ENCODE results near the gene C14orf180. TPM values are rescaled to one million over a fixed set of nuclear protein-coding genes. Genes with fewer than 3 reads are reported as not detected.
"Not testable (repeated sequence)": the region's sequence is repeated elsewhere in the genome, so short reads cannot be mapped to it uniquely, and the experiment has no call there.

Gene C14orf180
- total RNA-seq, 2 experiments from 2014 or later, result not detected

DNA sequence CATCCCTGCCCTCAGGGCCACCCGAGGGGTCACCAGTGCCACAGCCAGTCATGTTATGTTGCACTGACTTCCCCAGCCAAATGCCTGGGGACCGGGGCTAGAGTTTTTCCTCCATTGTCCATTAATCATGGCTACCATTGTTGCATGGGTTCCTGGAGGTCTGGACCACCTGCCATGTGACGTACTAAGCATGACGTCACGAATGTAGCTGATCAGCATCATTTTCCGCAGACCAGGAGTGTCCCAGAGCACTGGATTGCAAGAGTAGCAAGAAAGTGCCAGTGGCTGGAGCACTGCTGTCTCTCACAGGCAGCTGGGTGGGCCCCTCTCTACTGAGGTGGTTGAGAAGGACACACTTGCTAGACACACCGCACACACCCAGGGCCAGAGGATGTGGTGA is 6.9 kb upstream of the C14orf180 start:
- Mint-ChIP-seq H3K4me1 (no peaks in the 10 kb centered on the region), H3K27ac (no peak overlapping the region), H3K9me3 (no peaks in the 10 kb centered on the region), H3K27me3 (no peaks in the 10 kb centered on the region), H3K4me3 (no peak overlapping the region), H3K36me3 (ENCODE audit: low read depth) (no peaks in the 10 kb centered on the region)
- no peak for DNase-seq
- ChIA-PET CTCF (no interaction called here), POLR2A (no interaction called here)

DNA sequence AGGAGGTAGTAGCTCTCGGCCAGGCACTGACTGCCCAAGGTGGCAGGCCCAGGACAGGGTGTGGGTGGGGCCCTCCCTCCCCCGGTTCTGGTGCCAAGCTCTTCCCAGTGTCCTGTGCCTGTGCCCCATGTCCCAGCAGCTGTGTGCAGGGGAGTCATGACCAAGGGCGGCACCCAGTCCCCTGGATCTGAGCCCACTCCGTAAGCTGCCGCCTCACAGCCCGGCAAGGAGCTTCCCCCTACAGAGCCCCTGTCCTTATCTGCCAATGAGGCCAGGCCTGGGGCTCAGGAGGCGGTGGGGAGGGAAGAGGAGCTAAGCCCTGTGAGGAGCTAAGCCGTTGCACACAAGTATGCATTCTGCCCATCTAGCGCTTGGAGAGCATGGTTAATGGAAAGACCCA is 5.6 kb upstream of the C14orf180 start:
- DNase-seq, result no peak
- ChIA-PET POLR2A (no interaction called here), CTCF (interaction anchor here (1.2 to 1.4 kb wide), 2 partner anchors 21 to 436 kb away, joined by 3 to 4 read pairs; no protein-coding TSS in a partner anchor)
- Mint-ChIP-seq H3K27ac (no peak overlapping the region), H3K36me3 (ENCODE audit: low read depth) (no peaks in the 10 kb centered on the region), H3K4me1 (no peaks in the 10 kb centered on the region), H3K9me3 (no peaks in the 10 kb centered on the region), H3K27me3 (no peaks in the 10 kb centered on the region), H3K4me3 (no peak overlapping the region)

- Mint-ChIP-seq H3K9me3 (no peaks in the 10 kb centered on the region), H3K4me3 (no peak overlapping the region), H3K27ac (no peak overlapping the region), H3K4me1 (no peaks in the 10 kb centered on the region), H3K36me3 (ENCODE audit: low read depth) (no peaks in the 10 kb centered on the region), H3K27me3 (no peaks in the 10 kb centered on the region)
- no peak for DNase-seq
- CTCF ChIA-PET, result interaction anchor here (1.2 to 1.4 kb wide), 2 partner anchors 20 to 437 kb away, joined by 3 to 4 read pairs; no protein-coding TSS in a partner anchor
- POLR2A ChIA-PET, result no interaction called here
Measured at GRCh38 chr14:104574536-104574935, 5.0 kb upstream of the C14orf180 start.

DNA sequence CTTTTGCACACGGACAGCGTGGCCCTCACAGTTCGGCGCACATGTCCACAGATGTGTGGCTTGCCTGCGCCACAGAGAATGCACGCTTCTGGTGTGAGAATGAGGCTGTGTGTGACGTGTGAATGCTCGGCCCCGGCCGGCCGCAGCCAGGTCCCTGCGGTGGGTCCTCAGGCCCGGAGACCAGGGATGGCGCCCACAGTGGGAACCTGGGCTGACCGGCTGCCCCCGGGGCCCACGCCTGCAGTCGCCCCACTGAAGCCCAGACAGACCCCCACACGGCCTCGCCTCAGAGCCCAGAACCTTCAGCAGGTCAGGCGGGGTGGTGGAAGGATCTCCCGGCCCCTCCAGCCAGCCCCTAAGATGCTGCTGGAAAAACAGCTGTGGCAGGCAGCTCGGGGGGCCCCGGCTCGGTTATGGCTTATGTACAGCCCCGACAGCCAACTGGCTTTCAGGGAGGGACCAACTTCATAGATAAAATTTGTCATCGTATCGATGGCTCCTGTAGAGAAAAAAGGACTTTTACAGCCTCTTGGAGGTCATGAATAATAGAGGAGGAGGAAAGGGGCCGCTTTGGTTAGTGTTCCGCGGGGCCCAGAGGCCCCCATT is 4.5 kb upstream of the C14orf180 start:
- H3K4me3 Mint-ChIP-seq, result no peak overlapping the region
- H3K36me3 Mint-ChIP-seq (ENCODE audit: low read depth), result no peaks in the 10 kb centered on the region
- no peaks in the 10 kb centered on the region for H3K9me3 Mint-ChIP-seq
- DNase-seq, result no peak
- no peaks in the 10 kb centered on the region for H3K27me3 Mint-ChIP-seq
- ChIA-PET CTCF (interaction anchor here (1.1 to 1.2 kb wide), 2 partner anchors 19 to 437 kb away, joined by 3 read pairs; no protein-coding TSS in a partner anchor), POLR2A (no interaction called here)
- no peak overlapping the region for H3K27ac Mint-ChIP-seq
- no peaks in the 10 kb centered on the region for H3K4me1 Mint-ChIP-seq

GRCh38 chr14:104576232-104576969 is 3.2 kb upstream of the C14orf180 start:
- CTCF ChIA-PET, result interaction anchor here (1.1 kb wide), 2 partner anchors 12 to 20 kb away, joined by 3 to 6 read pairs; no protein-coding TSS in a partner anchor
- Mint-ChIP-seq H3K27me3 (no peaks in the 10 kb centered on the region), H3K27ac (no peak overlapping the region), H3K4me1 (no peaks in the 10 kb centered on the region), H3K4me3 (no peak overlapping the region), H3K9me3 (no peaks in the 10 kb centered on the region), H3K36me3 (ENCODE audit: low read depth) (no peaks in the 10 kb centered on the region)
- POLR2A ChIA-PET, result no interaction called here
- no peak for DNase-seq

GRCh38 chr14:104576970-104577332 is 2.6 kb upstream of the C14orf180 start:
- no peak for DNase-seq
- Mint-ChIP-seq H3K9me3 (no peaks in the 10 kb centered on the region), H3K27me3 (no peaks in the 10 kb centered on the region), H3K27ac (no peak overlapping the region), H3K4me1 (no peaks in the 10 kb centered on the region), H3K4me3 (no peak overlapping the region), H3K36me3 (ENCODE audit: low read depth) (no peaks in the 10 kb centered on the region)
- CTCF ChIA-PET, result interaction anchor here (1.1 kb wide), 1 partner anchor 12 kb away, joined by 6 read pairs; no protein-coding TSS in a partner anchor
- POLR2A ChIA-PET, result no interaction called here

DNA sequence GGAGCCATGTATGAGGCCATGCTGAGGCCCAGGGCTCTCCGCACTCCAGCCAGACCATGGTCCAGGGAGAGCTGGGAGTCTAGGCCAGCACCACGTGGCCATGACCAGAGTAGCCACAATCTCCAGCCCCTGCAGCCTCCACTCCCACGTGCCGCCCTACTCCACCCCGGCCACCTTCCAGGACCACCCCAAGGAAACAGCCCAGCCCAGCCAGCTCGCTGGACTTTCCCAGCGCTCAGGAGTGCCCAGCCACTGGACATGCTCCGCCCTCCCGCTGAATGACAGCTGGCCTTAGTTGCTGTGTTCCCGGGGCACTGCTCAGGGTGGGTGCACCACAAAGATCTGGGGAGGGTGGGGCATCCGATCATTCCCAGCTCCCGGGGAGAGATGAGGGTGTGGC is 2.1 kb upstream of the C14orf180 start:
- H3K27me3 Mint-ChIP-seq, result no peaks in the 10 kb centered on the region

DNA sequence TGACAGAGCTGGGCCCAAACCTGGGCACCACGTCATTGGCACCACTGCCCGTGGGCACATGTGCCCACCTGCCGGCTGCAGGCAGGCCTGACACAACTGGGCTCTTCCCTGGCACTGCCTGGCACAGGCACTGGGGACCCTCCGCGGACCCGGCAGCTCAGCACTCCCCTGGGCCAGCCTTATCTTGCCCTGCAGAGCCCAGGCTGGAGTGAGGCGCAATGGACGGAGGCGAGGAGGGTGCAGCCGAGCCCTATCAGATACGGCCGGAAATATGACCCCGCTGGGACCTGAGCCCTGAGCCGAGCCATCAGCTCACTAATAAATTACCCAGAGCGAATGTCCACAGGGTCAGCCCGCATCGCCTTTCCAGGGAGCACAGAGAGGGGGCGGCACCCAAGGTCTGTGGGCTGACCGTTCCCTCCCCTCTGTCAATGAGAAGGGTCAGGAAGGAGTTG is 1.7 kb upstream of the C14orf180 start:
- no peaks in the 10 kb centered on the region for H3K9me3 Mint-ChIP-seq
- no peak overlapping the region for H3K27ac Mint-ChIP-seq
- ChIA-PET CTCF (no interaction called here), POLR2A (no interaction called here)
- H3K36me3 Mint-ChIP-seq (ENCODE audit: low read depth), result no peaks in the 10 kb centered on the region
- H3K4me1 Mint-ChIP-seq, result no peaks in the 10 kb centered on the region
- H3K4me3 Mint-ChIP-seq, result no peak overlapping the region
- DNase-seq, result no peak
- H3K27me3 Mint-ChIP-seq, result no peaks in the 10 kb centered on the region

More for the DNA sequence above, 2.1 kb upstream of the C14orf180 start:
- Mint-ChIP-seq H3K36me3 (ENCODE audit: low read depth) (no peaks in the 10 kb centered on the region), H3K9me3 (no peaks in the 10 kb centered on the region), H3K4me1 (no peaks in the 10 kb centered on the region), H3K4me3 (no peak overlapping the region), H3K27ac (no peak overlapping the region)
- ChIA-PET POLR2A (no interaction called here), CTCF (interaction anchor here (1.1 kb wide), 1 partner anchor 13 kb away, joined by 6 read pairs; no protein-coding TSS in a partner anchor)
- DNase-seq, result no peak

- ChIA-PET POLR2A (no interaction called here), CTCF (no interaction called here)
- DNase-seq, result no peak
- Mint-ChIP-seq H3K4me3 (no peak overlapping the region), H3K27ac (no peak overlapping the region), H3K36me3 (ENCODE audit: low read depth) (no peaks in the 10 kb centered on the region), H3K9me3 (no peaks in the 10 kb centered on the region), H3K4me1 (no peaks in the 10 kb centered on the region), H3K27me3 (no peaks in the 10 kb centered on the region)
Measured at GRCh38 chr14:104578321-104578720, 1.2 kb upstream of the C14orf180 start.

DNA sequence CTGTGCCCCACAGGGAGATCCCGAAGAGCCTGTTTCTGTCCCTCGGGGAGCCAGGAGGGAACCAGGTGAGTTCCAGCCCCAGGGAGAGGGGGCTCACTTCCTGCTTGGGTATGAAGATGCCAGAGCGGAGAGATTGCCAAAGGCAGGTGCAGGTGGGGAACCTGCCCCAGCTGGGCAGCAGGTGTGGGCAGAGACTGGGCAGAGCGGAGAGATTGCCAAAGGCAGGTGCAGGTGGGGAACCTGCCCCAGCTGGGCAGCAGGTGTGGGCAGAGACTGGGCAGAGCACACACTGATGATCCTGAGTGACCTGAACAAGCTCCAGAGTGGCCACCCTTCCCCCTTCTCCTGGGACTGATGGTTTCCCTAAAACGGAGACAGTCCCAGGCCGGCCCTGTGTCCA is 375 bp downstream of the C14orf180 start:
- H3K36me3 Mint-ChIP-seq (ENCODE audit: low read depth); H3K4me1 Mint-ChIP-seq; POLR2A ChIA-PET: not testable (repeated sequence)

DNA sequence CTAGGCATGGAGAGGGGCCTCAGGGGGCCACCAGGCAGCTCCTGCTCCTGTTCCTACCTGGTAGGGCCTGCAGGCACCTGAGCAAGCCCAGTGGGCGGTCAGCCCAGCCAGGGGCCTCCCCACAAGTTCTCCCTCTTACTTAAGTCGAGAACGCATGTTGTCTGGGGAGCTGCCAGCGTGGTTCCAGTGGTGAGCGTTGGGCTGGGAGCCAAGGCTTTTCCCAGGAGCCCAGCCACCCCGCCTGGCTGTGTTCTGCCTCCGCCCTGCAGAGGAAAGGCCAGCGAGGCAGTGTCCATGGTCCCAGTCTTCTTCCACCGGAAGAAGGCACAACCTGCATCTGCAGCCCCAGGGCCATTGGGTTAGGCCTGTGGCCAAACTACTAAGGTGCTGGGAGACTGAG is 1.4 kb downstream of the C14orf180 start:
- H3K4me3 Mint-ChIP-seq, result no peak overlapping the region
- no peaks in the 10 kb centered on the region for H3K36me3 Mint-ChIP-seq (ENCODE audit: low read depth)
- no peaks in the 10 kb centered on the region for H3K4me1 Mint-ChIP-seq
- no peaks in the 10 kb centered on the region for H3K9me3 Mint-ChIP-seq
- H3K27me3 Mint-ChIP-seq, result no peaks in the 10 kb centered on the region
- POLR2A ChIA-PET, result no interaction called here
- H3K27ac Mint-ChIP-seq, result no peak overlapping the region
- DNase-seq, result no peak
- CTCF ChIA-PET, result no interaction called here

More for the DNA sequence above, 375 bp downstream of the C14orf180 start:
- CTCF ChIA-PET, H3K9me3 Mint-ChIP-seq, H3K4me3 Mint-ChIP-seq, H3K27ac Mint-ChIP-seq, DNase-seq, H3K27me3 Mint-ChIP-seq: not testable (repeated sequence)

DNA sequence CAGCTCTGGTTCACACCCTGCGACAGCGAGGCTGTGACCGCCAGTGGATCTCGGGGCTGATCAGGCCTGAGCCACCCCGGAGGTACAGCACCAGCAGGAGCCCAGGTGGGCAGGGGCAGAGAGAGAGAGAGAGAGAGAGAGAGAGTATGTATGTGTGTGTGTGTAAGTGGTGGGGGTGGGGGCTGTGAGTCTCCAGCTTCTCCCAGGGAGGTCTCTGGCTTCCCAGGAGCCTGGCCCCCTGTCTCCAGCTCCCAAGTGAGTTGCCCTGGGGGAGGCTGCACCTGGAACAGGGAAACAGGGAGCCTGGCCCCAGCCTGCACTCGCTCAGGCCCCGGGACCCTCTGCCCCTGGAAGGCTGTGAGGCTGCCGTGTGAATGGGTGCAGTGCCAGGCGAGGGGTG is 2.0 kb downstream of the C14orf180 start:
- POLR2A ChIA-PET, result interaction anchor here (0.6 kb wide), 1 partner anchor 221 kb away, joined by 3 read pairs; no protein-coding TSS in a partner anchor
- Mint-ChIP-seq H3K4me1 (no peaks in the 10 kb centered on the region), H3K4me3 (no peak overlapping the region), H3K27me3 (no peaks in the 10 kb centered on the region), H3K27ac (peak overlapping the region; percentile 36), H3K36me3 (ENCODE audit: low read depth) (no peaks in the 10 kb centered on the region), H3K9me3 (no peaks in the 10 kb centered on the region)
- no peak for DNase-seq
- CTCF ChIA-PET, result no interaction called here

- H3K9me3 Mint-ChIP-seq, result no peaks in the 10 kb centered on the region
- H3K36me3 Mint-ChIP-seq (ENCODE audit: low read depth), result no peaks in the 10 kb centered on the region
- POLR2A ChIA-PET, result interaction anchor here (0.6 kb wide), 1 partner anchor 221 kb away, joined by 3 read pairs; no protein-coding TSS in a partner anchor
- no peak overlapping the region for H3K27ac Mint-ChIP-seq
- CTCF ChIA-PET, result no interaction called here
- no peaks in the 10 kb centered on the region for H3K27me3 Mint-ChIP-seq
- DNase-seq, result no peak
- no peaks in the 10 kb centered on the region for H3K4me1 Mint-ChIP-seq
- no peak overlapping the region for H3K4me3 Mint-ChIP-seq
Measured at GRCh38 chr14:104582005-104582404, 2.4 kb downstream of the C14orf180 start.
